Measurements from ENCODE around the gene MBL2.

The MBL2 gene

DNA sequence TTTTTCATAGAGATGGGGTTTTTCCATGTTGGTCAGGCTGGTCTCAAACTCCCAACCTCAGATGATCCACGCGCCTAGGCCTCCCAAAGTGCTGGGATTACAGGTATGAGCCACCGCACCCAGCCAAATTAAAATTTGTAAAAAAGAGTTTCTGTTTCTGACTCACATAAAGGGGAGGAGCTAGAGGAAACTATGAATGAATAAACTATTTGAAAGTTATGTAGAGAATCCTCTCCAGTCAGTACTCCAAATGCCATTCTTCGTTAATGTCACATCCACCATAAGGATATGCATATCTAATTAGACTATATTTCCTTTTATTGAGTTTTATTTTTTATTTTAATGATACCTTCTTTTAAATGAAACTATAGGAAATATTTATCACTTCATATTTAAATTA lies 52.6 kb downstream of the MBL2 start:
- Histone ChIP-seq H2AFZ (ENCODE audit: low read length) (no peak overlapping the region), H4K20me1 (ENCODE audit: insufficient read depth, low read length, poor library complexity, severe bottlenecking) (no peaks in the 10 kb centered on the region), H3K9ac (ENCODE audit: low read depth, low read length, poor library complexity, severe bottlenecking) (no peak overlapping the region), H3K4me1 (ENCODE audit: insufficient read depth, low read length, poor library complexity, severe bottlenecking) (no peaks in the 10 kb centered on the region), H3F3A (ENCODE audit: low read depth) (no peaks in the 10 kb centered on the region), H3K4me3 (ENCODE audit: low read length, poor library complexity, severe bottlenecking) (no peak overlapping the region), H3K9me3 (ENCODE audit: insufficient read depth, low read depth, low read length) (no peaks in the 10 kb centered on the region), H3K9me2 (replicated peaks; ENCODE audit: low read depth, low read length) (no peaks in the 10 kb centered on the region), H3K79me2 (ENCODE audit: insufficient read depth, low read length) (no peaks in the 10 kb centered on the region), H3K36me3 (ENCODE audit: insufficient read depth, low read length) (no peaks in the 10 kb centered on the region), H3K4me2 (ENCODE audit: low read depth, low read length, poor library complexity, severe bottlenecking) (no peak overlapping the region), H3K27me3 (ENCODE audit: insufficient read depth, low read length, poor library complexity, severe bottlenecking) (no peaks in the 10 kb centered on the region)
- TF ChIP-seq, protein P1, sequence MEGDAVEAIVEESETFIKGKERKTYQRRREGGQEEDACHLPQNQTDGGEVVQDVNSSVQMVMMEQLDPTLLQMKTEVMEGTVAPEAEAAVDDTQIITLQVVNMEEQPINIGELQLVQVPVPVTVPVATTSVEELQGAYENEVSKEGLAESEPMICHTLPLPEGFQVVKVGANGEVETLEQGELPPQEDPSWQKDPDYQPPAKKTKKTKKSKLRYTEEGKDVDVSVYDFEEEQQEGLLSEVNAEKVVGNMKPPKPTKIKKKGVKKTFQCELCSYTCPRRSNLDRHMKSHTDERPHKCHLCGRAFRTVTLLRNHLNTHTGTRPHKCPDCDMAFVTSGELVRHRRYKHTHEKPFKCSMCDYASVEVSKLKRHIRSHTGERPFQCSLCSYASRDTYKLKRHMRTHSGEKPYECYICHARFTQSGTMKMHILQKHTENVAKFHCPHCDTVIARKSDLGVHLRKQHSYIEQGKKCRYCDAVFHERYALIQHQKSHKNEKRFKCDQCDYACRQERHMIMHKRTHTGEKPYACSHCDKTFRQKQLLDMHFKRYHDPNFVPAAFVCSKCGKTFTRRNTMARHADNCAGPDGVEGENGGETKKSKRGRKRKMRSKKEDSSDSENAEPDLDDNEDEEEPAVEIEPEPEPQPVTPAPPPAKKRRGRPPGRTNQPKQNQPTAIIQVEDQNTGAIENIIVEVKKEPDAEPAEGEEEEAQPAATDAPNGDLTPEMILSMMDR (conservative IDR thresholded peaks at IDR 0.05; ENCODE audit: low read length): no peak
- no peak for TF ChIP-seq EZH2phosphoT487 (IDR thresholded peaks at IDR 0.05; ENCODE audit: borderline replicate concordance)
